K562 (cell line): Measurements from ENCODE around the gene DNAAF3. TPM values are rescaled to one million over a fixed set of nuclear protein-coding genes. Genes with fewer than 3 reads are reported as not detected.

ENCODE experiments used
- CHD2 ChIP-seq: IDR thresholded peaks from 2 replicates; pipeline ENCODE4 v1.6.1; 2011; ENCODE audit warnings: low read depth, low read length
- CXXC5 ChIP-seq: fragments of 250-450 bp; sonication (Bioruptor Pico); IDR thresholded peaks from 2 replicates; pipeline ENCODE4 v1.8.0; 2022; ENCODE audit warnings: inconsistent platforms, mild to moderate bottlenecking, moderate library complexity
- DMBX1 ChIP-seq: fragments of 250-450 bp; sonication (Bioruptor Pico); IDR thresholded peaks from 2 replicates; pipeline ENCODE4 v1.8.0; 2022; ENCODE audit warnings: inconsistent platforms, mild to moderate bottlenecking, moderate library complexity, borderline replicate concordance
- ESRRB ChIP-seq: fragments of 250-450 bp; sonication (Bioruptor Pico); IDR thresholded peaks from 2 replicates; pipeline ENCODE4 v1.5.0; 2020; ENCODE audit warnings: mild to moderate bottlenecking, moderate library complexity, borderline replicate concordance
- HIVEP1 ChIP-seq: fragments of 250-450 bp; sonication (Bioruptor Pico); IDR thresholded peaks from 2 replicates; pipeline ENCODE4 v1.4.0; 2020; ENCODE audit warnings: mild to moderate bottlenecking
- KDM4B ChIP-seq, 2 experiments: fragments of 450-650 bp in 1 of 2; sonication (generic) in 1 of 2; IDR thresholded peaks; 2 replicates each; pipeline ENCODE4 v1.6.1; 2016 to 2017; ENCODE audit warnings: borderline replicate concordance in 2 of 2, antibody characterized with exemption in 1 of 2, low read depth in 1 of 2, mild to moderate bottlenecking in 1 of 2
- MYBL2 ChIP-seq, 2 experiments: fragments of 450-650 bp in 1 of 2; sonication (generic) in 1 of 2; formaldehyde crosslinking in 1 of 2; IDR thresholded peaks; 2 replicates each; pipeline versions ENCODE4 v1.6.1 to v1.8.1; 2017 to 2022; ENCODE audit warnings: borderline replicate concordance in 1 of 2, inconsistent platforms in 1 of 2, low read depth in 1 of 2, mild to moderate bottlenecking in 1 of 2, missing genetic modification reagents in 1 of 2, moderate library complexity in 1 of 2
- NBN ChIP-seq: fragments of 450-650 bp; IDR thresholded peaks from 2 replicates; pipeline ENCODE4 v1.6.1; 2016; ENCODE audit warnings: low read depth, mild to moderate bottlenecking
- POLR2H ChIP-seq: IDR thresholded peaks from 2 replicates; pipeline ENCODE4 v1.6.1; 2016; ENCODE audit warnings: missing genetic modification characterization, low read depth, mild to moderate bottlenecking, control low read depth, missing compliant biosample characterization, moderate library complexity
- RBFOX2 ChIP-seq: fragments of 200-400 bp; formaldehyde crosslinking; IDR thresholded peaks from 2 replicates; pipeline ENCODE4 v1.6.1; 2017; ENCODE audit warnings: low read depth, mild to moderate bottlenecking, low read length, moderate library complexity
- RBM22 ChIP-seq: fragments of 200-400 bp; formaldehyde crosslinking; IDR thresholded peaks from 2 replicates; pipeline ENCODE4 v1.6.1; 2018; ENCODE audit warnings: low read length, low read depth; ENCODE audit not compliant: poor library complexity, severe bottlenecking
- SMAD1 ChIP-seq: fragments of 150-350 bp; IDR thresholded peaks from 2 replicates; pipeline ENCODE4 v1.6.1; 2014; ENCODE audit warnings: low read length, low read depth; ENCODE audit not compliant: partially characterized antibody
- SMARCE1 ChIP-seq: fragments of 450-650 bp; IDR thresholded peaks from 2 replicates; pipeline ENCODE4 v1.7.1; 2016; ENCODE audit warnings: mild to moderate bottlenecking
- SREBF1 ChIP-seq: fragments of 150-350 bp; IDR thresholded peaks from 2 replicates; pipeline ENCODE4 v1.6.1; 2014; ENCODE audit warnings: antibody characterized with exemption, low read depth, low read length, borderline replicate concordance
- SRSF7 ChIP-seq: fragments of 200-400 bp; formaldehyde crosslinking; optimal IDR thresholded peaks from 2 replicates; pipeline ENCODE3; 2017; ENCODE audit warnings: mild to moderate bottlenecking, low read depth, low read length
- SUPT5H ChIP-seq: fragments of 450-650 bp; IDR thresholded peaks from 2 replicates; pipeline ENCODE4 v1.6.1; 2016
- TAF15 ChIP-seq: fragments of 200-400 bp; formaldehyde crosslinking; IDR thresholded peaks from 2 replicates; pipeline ENCODE4 v1.6.1; 2017; ENCODE audit warnings: mild to moderate bottlenecking, low read depth, low read length, moderate library complexity
- THRA ChIP-seq: fragments of 450-650 bp; IDR thresholded peaks from 2 replicates; pipeline ENCODE4 v1.6.1; 2017; ENCODE audit warnings: mild to moderate bottlenecking, moderate library complexity
- TRIM28 ChIP-seq: fragments of 450-650 bp; IDR thresholded peaks from 2 replicates; pipeline ENCODE4 v1.6.1; 2017
- ZFP1 ChIP-seq: fragments of 450-650 bp; formaldehyde crosslinking; IDR thresholded peaks from 2 replicates; pipeline ENCODE4 v1.4.0; 2020; ENCODE audit warnings: mild to moderate bottlenecking, mixed read lengths
- ZFP91 ChIP-seq: sonication (generic); formaldehyde crosslinking; IDR thresholded peaks from 2 replicates; pipeline ENCODE4 v1.8.0; 2022; ENCODE audit warnings: mild to moderate bottlenecking, missing genetic modification reagents
- ZFPM2 ChIP-seq: fragments of 250-450 bp; sonication (Bioruptor Pico); IDR thresholded peaks from 2 replicates; pipeline ENCODE4 v1.5.1; 2022; ENCODE audit warnings: mild to moderate bottlenecking
- ZNF143 ChIP-seq: sonication (generic); formaldehyde crosslinking; IDR thresholded peaks from 2 replicates; pipeline ENCODE4 v1.9.0; 2022; ENCODE audit warnings: mild to moderate bottlenecking, missing genetic modification reagents
- ZNF232 ChIP-seq: sonication (generic); formaldehyde crosslinking; IDR thresholded peaks from 2 replicates; pipeline ENCODE4 v1.8.0; 2022; ENCODE audit warnings: mild to moderate bottlenecking, missing genetic modification reagents
- ZNF431 ChIP-seq: sonication (generic); formaldehyde crosslinking; IDR thresholded peaks from 2 replicates; pipeline ENCODE4 v1.8.0; 2022; ENCODE audit warnings: mild to moderate bottlenecking, missing genetic modification reagents
- ZNF57 ChIP-seq: fragments of 450-650 bp; formaldehyde crosslinking; IDR thresholded peaks from 2 replicates; pipeline ENCODE4 v1.4.0; 2020; ENCODE audit warnings: mild to moderate bottlenecking, moderate library complexity
- polyA plus RNA-seq, 8 experiments: library from polyadenylated mRNA; depleted of rRNA in 4 of 8; stranded (reverse) in 5 of 8; unstranded in 3 of 8; fragments of >200 nt; fragmentation: Nextera tagmentation in 2 of 8; fragmentation: Illumina TruSeq in 1 of 8; extraction: Ambion mirVana in 2 of 8; extraction: Trizol in 1 of 8; gene quantifications; 2 replicates each; pipeline versions ENCODE4 v1.2.1 to v1.2.3, GENCODE V29; 2011 to 2014; ENCODE audit warnings: inconsistent platforms in 1 of 8, missing spikeins in 1 of 8
- total RNA-seq, 7 experiments: library from RNA; depleted of rRNA in 6 of 7; stranded (reverse); fragments of >200 nt in 6 of 7; fragmentation: Illumina TruSeq in 2 of 7; extraction: Trizol in 2 of 7; gene quantifications; 2 replicates each; pipeline versions ENCODE4 v1.2.1 to v1.2.3, GENCODE V29; 2011 to 2021; ENCODE audit warnings: low replicate concordance in 1 of 7
- TF ChIP-seq, protein P1 (sequence below): sonication (generic); formaldehyde crosslinking; IDR thresholded peaks from 2 replicates; pipeline ENCODE4 v1.9.0; 2022; ENCODE audit warnings: mild to moderate bottlenecking, missing genetic modification reagents

Gene DNAAF3
- total and polyA plus RNA-seq, 9 of the 15 experiments (the other 6 are each of a cell fraction or from before 2014, with no cell fraction given), result 21.6 to 61.5 (median 43.0) TPM

DNA sequence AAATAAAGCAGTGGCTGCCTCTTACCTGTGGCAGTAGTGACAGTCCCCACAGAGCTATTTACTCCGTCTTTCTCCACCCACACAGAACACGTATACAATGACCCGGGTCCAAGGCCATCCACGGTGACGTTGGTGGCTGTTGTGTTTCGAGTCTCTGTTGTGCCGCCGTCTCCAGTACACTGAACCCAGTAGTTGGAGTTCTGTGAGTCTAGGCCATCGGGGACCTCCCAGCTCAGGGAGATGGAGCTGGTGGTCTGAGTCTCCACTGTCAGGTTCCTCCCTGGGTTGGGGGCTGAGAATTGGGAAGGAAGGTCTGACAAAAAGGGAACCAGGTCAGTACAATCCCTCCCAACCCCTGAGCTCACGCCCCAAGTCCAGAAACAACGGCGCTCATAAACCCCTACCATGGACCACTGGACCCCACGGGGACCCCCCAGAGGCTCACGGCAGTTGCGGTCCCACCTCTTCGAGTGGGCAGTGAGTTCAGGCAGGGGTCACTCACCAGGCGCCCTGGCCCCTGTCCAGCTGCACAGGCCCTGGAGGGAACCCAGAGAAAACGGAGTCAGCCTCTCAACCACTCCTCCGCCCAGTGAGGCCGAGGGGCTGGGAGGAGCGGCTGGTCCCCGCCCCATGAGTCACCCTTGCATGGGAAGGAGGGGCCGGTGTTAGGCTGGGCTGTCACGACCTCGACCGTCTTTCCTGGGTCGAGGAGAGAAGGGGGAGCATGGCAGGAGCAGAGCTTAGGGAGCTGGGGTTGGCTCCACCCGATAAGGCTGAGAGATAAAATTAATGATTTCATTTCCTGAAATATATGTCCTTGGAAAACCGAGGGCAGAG is 40.5 kb upstream of the DNAAF3 start (continued):
- no peak for TF ChIP-seq ZNF143
- TF ChIP-seq THRA, result no peak
- TF ChIP-seq ZFP1 (CRISPR knock-in tag), result no peak
- 0 out of 2 replicates have a peak, but pooled peaks have one; percentile 48 for TF ChIP-seq DMBX1 (CRISPR knock-in tag)
- no peak for TF ChIP-seq SREBF1
- TF ChIP-seq SUPT5H, result peak; percentile 90
- no peak for TF ChIP-seq ZFPM2
- TF ChIP-seq, protein P1, sequence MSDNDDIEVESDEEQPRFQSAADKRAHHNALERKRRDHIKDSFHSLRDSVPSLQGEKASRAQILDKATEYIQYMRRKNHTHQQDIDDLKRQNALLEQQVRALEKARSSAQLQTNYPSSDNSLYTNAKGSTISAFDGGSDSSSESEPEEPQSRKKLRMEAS, result no peak
- TF ChIP-seq RBFOX2, result peak; percentile 93
- no peak for TF ChIP-seq ZNF431 (CRISPR knock-in tag)
- no peak for TF ChIP-seq ZFP91 (CRISPR knock-in tag)
- TF ChIP-seq ZNF57 (CRISPR knock-in tag), result no peak
- peak; percentile 62 for TF ChIP-seq SMAD1
- TF ChIP-seq SMARCE1, result peak; percentile 76
- no peak for TF ChIP-seq ZNF232 (CRISPR knock-in tag)
- TF ChIP-seq HIVEP1 (CRISPR knock-in tag), result no peak
- TF ChIP-seq KDM4B (IDR thresholded peaks at IDR 0.05; ENCODE audit: borderline replicate concordance in 2 of 2, low read depth in 1 of 2), result peak in 1 of 2 experiments; percentile 51; a peak in 1 of 4 replicates
- TF ChIP-seq NBN, result peak; percentile 55; the same call in 1 of the 2 replicates
- TF ChIP-seq MYBL2 (IDR thresholded peaks at IDR 0.05; ENCODE audit: low read depth), result no peak
- no peak for TF ChIP-seq MYBL2 (CRISPR knock-in tag; IDR thresholded peaks at IDR 0.05; ENCODE audit: borderline replicate concordance)
- peak; percentile 87 for TF ChIP-seq POLR2H (tag)
- TF ChIP-seq CHD2, result no peak; the same call in 1 of the 2 replicates
- no peak for TF ChIP-seq SRSF7
- TF ChIP-seq ESRRB, result no peak
- TF ChIP-seq RBM22, result no peak
- TF ChIP-seq TRIM28, result no peak
- TF ChIP-seq TAF15, result no peak
- peak; percentile 76 for TF ChIP-seq CXXC5 (CRISPR knock-in tag)
